ENCODE data around the gene NOL4L.
"Not testable (repeated sequence)": the region's sequence is repeated elsewhere in the genome, so short reads cannot be mapped to it uniquely, and the experiment has no call there.

The NOL4L gene

GRCh38 chr20:32612351-32613191 lies 27.4 kb upstream of the NOL4L start:
- no peak for DNase-seq

DNA sequence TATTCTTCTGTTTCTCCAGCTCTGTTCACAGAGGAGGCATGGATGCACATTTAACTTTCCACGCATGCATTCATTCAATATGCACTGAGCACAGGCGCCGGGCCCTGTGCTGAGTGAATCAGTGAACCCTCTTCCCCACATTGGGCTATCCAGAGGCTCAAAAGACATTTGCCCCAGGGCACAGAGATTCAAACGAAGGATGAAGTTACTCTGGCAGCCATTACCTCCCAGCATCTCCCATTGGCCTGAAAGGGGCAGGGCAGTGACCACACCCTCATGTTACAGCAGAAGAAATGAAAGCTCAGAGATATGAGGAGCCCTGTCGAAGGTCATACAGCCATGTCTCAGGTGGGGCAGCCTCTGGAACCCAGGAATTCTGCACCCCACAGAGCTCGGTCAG lies 26.7 kb upstream of the NOL4L start:
- no peak for DNase-seq

DNA sequence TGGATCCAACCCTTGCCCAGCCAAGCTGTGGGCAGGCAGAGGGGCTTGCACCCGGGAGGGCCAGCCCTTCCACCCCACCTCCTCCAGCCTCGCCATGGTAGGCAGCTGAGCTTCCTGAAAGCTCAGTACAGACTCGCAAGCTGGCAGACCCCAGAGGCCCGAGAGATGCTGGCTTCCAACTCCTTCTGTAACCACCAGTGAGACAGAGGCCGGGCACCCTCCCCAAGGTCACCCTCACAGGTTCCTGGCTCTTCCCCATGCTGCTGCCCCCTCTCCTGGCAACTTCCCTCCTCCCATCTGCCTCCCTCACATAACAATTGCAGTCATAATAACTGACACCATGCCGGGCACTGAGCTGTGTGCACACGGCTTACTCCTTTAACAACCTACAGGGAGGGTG lies 26.2 kb upstream of the NOL4L start:
- DNase-seq, result no peak

DNA sequence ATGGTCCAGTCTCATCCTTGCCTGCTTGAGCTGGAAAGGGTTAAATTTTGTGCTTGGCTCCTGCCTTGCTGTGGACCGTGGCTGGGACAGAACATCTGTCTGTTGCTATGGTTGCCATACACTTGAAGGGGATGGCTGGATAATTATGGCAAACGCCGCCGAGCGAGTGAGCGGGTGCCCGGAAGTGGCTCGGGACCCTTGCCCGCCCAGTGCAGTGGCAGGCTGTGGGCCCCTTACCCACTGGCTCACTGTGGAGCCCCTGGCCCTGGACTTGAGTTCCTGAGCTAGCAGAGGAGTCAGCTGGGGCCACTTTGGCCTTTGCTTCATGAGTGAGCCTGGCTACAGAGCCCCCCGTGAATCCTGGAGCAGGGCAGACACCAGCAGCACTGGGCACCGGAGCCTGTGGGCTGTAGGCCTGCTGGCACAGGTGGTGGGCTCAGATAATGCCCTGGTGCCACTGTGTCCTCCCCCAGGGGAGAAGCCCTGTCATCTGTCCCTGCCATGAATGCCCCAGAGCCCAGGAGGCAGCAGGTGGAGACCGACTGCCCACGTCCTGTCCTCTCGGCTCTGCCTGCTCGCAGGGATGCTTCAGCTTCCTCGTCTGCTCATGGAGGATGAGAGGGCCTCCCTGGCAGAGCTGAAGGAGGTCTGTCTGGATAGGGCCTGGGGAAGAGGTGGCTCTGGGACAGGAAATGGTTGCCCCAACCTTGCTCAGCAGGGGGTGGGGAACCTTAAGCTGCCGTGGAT lies 25.5 kb upstream of the NOL4L start:
- no peak for DNase-seq

DNA sequence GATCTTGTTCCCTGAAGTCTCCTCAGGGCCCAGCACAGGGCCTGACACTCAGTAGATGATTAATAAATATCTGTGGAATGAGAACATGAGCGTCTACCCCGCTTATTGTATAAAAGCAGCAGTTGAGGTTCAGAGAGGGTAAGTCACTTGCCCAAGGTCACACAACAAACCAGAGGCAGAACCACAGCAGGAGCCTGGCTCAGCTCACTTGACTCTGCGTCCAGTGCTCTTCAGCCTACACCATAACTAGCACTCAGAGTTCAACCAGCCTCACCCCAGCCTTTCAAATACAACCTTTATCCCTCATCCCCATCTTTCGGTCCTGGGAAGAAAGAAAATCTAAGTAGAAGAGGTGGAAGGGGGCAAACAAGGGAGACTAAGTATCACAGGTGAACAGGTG lies 24.9 kb upstream of the NOL4L start:
- DNase-seq, result no peak

GRCh38 chr20:32609111-32609773 lies 24.1 kb upstream of the NOL4L start:
- DNase-seq, result no peak

DNA sequence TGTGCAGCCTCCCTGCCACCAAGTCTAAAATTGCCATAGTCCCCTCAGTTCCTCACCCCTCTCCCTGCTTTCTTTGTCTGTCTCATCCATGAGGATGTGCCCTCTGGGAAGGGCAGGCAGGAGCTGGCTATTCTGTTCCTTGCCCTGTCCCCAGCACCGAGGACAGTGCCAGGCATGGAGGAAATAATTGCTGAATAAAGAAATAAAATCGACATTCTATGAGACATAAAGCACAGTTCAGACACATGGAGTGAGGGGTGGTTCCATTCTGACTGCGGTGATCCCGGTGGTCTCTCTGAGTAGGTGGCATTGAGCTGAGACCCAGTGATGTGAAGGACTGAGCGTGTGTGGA lies 23.5 kb upstream of the NOL4L start:
- DNase-seq, result no peak

DNA sequence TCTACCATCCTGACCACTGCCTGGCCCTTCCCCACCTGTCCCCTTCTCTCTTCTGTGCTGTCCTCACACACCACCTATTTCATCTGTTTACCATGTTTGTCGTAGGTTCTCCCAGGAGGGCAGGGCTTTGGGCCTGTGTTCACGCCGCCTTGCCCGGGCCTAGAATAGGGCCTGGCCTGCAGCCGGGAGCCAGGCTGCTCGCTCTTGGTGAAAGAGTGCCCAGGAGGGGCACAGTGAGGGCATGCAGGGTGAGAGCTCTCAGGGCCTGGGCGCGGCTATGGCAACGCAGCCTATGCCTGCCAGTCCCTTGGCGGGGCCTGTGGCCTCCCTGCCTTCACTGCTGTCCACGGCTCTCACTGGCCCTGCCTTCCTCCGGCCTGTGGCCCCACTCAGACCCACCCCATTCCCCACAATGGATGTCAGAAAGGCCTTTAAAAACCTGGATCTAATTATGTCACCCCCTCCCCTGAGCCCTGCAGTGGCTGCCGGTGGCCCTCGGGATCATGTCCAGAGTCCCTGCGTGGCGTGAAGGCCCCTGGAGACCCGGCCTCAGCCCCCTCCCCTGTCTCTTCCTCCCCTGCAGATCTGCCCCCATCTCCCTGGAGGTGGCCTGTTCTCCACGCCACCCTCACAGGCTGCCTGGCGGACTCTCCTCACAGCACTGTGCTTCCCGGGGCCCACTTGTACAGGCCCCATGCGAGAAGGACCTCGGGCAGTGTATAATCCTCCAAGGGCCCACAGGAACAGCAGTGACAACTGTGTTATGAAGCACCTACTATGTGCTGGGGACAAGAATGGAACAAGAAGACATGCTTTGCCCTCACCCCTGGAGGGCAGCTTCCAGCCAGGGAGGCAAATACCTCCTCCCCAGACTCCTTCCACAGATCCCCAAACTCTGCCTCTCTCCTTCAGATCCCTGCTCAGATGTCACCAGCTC lies 22.9 kb upstream of the NOL4L start:
- no peak for DNase-seq

DNA sequence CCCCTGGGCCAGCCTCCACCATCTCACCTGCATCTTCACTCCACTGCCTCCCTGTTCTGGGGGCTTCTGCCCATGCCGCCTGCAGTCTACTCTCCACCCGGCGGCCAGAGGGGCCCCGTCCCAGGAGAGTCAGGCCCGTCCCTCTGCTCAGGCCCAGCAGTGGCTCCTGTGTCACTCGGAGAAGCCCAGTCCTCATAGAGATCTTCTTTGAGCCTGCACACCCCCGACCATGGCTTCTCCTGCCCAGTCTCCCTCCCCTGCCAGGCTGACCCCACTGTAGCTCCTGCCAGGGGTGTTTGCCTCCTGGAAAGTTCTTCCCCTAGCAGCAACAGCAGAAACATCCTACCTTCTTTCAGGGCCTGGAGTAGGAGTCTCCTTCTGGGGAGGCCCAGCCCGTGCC lies 22.2 kb upstream of the NOL4L start:
- DNase-seq, result no peak

- no peak for DNase-seq
These were observed 21.7 kb upstream of the NOL4L start for GRCh38 chr20:32606790-32607189.

DNA sequence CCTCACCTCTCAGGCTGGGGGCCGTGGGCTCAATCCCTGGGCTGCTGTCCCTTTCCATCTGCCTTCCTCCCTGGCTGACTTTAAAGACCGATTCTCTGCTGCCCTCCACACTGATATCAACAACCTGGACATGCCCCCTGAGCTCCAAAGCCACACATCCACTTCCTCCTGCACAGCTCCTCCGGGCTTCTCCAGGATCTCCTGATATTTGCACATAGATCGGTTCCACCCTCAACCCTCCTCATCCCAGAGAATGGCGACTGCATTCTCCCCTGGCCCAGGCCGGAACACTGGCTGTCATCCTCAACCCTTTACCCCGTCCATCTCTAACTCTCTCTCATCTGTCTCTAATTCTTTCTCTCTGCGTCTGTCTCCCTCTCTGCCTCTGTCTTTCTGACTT lies 21.0 kb upstream of the NOL4L start:
- DNase-seq, result no peak

DNA sequence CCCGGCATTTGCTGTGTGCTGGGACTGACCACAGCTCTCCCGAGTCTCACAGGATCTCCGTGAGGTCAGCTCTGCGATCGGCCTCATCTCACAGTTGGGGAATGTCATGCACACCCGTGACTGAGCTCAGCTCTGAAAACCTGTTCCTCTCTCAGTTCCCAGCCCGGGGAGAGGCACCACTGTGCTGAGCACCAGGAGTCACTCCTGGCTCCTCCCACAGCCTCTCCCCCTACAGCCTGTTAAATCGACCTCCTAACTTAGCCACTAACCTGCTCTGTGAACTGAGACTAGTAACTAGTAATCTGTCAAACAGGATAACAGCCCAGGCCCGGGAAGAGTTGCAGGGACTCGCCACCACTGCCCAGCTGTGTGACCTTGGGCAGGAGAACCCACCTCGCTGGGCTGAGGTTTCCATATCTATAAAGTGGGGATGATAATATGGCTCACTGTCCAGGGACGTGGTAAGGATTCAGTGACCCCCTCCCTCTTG lies 20.1 kb upstream of the NOL4L start:
- DNase-seq, result no peak

DNA sequence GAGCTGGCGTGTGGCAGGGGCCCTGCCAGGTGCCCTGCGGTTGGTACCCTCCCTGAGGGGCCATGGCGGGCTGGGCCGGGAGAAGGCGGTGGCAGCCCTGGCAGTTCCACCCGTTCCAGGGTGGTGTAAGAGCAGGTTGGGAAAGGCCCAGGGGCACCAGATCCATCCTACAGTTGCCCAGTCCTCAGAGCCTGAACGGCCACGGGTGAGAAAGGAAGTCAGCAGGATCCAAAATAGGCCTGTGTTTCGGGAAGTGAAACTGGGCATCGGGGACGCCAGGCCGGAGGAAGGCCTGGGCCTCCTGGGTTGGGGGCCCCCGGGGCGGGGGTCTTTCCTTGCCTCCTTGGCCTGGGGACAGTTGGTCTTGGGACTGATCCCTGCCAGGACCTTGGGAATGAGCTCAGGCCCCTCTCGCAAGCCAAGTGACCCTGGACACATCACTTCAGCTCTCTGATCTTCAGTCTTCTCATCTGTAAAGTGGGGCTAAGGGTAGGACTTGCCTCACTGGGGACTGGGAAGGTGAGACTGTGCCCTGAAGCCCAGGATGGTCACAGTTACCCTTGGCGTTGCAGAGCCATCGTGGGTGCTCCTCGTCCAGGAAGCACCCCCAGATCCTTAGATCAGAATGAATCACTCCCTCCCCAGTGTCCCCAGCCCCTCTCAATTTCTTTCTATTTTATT lies 18.1 kb upstream of the NOL4L start:
- DNase-seq, result no peak

DNA sequence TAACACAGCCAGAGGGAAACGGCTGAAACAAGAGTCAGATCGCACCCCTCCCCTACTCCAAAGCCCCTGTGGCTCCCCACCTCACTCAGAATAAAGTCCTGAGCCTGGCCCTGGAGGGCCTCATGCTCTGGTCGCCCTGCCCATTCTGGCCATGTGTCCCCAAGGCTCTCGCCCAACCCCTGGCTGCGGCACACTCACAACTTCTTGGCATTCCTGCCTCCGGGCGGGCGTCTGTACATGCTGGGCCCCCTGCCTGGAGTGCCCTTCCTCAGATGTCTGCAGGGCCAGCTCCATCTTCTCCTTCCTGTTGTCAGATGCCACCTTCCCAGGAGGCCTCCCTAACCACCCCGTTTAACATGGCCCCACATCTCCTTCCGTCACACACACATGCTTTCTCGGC lies 17.1 kb upstream of the NOL4L start:
- DNase-seq, result no peak

DNA sequence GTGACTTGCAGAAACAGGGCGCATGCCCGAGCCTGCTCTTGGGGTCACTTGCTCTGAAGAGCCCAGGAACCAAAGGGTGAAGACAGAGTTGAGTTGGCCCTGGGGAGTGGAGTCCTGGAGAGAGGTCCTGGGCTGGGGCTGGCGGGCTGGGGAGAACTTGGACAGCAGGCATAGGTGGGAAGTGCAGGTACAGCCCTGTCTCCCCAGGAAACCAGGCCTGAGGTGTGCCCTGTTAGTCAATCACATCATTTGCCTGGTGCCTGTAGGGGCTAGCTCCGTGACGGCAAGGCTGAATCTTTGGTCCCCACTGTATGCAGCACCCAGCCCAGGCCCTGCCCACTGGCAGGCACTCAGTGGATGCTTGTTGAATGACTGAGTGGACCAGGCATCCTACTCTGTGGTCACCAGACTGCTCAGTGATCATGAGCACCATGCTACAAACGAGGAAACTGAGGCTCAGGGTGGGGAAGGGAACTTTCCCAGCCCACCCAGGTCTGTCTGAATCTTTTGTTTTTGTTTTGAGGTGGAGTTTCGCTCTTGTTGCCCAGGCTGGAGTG lies 15.6 kb upstream of the NOL4L start:
- DNase-seq, result no peak

GRCh38 chr20:32599783-32600340 lies 14.7 kb upstream of the NOL4L start:
- no peak for DNase-seq

- no peak for DNase-seq
These were observed 13.5 kb upstream of the NOL4L start for GRCh38 chr20:32598606-32599005.

GRCh38 chr20:32597714-32598113 lies 12.6 kb upstream of the NOL4L start:
- no peak for DNase-seq

- no peak for DNase-seq
These were observed 11.6 kb upstream of the NOL4L start for GRCh38 chr20:32596681-32597252.

GRCh38 chr20:32595143-32595542 lies 10.0 kb upstream of the NOL4L start:
- DNase-seq, result no peak

- not testable (repeated sequence) for DNase-seq
These were observed 9.5 kb upstream of the NOL4L start for GRCh38 chr20:32594669-32595068.
